ENCODE results near the gene PER3. TPM values are rescaled to one million over a fixed set of nuclear protein-coding genes. Genes with fewer than 3 reads are reported as not detected.

PER3 gene
- total RNA-seq, 3 donors from 2014 or later (not counting 1 experiment from before 2014, with no cell fraction given), result 9.1 to 20.8 (median 19.2) TPM

DNA sequence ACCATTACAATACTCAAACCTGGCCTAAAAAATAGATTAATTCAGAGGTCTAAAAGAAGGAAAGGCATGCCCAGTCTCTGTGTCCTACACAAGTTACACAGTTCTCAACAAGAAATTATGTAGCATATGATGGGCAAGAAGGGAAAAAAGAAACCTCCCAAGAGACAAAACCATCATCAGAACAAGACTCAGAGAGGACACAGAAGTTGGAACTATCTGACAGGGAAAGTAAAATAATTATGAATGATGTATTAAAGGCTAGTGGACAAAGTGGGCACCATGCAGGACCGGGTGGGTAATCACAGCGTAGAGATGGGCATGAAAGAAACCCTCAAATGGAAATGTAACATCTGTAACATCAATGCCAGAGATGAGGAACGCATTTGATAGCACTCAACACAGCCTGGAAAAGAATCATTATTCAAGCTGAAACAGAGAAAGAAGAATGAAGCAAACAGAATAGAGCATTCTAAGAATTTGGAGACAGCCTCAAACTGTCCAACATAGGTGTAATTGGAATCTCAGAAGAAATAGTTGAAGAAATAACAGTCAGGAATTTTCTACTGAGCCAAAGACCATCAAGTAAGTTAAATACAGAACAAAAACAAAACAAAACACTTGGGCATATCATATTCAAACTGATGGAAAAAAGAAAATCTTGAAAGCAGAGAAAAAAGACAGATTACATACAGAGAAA is 29.7 kb downstream of the PER3 start:
- no peaks in the 10 kb centered on the region for H3K4me1 Mint-ChIP-seq
- DNase-seq (no peak), ATAC-seq (no peak)
- no peak overlapping the region for H3K27ac Mint-ChIP-seq
- peaks cover 7% of the 10 kb centered on the region for H3K9me3 ChIP-seq (ENCODE audit: control insufficient read depth, insufficient read depth, low read length)
- intact Hi-C loops (cut with micrococcal nuclease), result no loop called here
- H3K9me3 Mint-ChIP-seq, result peaks cover 4 to 11% of the 10 kb centered on the region in 2 donors
- H3K36me3 Mint-ChIP-seq, result peaks cover 18% of the 10 kb centered on the region
- no peaks in the 10 kb centered on the region for H3K4me1 ChIP-seq (ENCODE audit: control insufficient read depth, insufficient read depth, low read length)
- H3K4me3 Mint-ChIP-seq, result no peak overlapping the region
- 100% methylated on average over 3 of the region's 3 CpGs for WGBS (ENCODE audit: insufficient coverage)
- no peak overlapping the region for H3K4me3 ChIP-seq (ENCODE audit: low read length)
- TF ChIP-seq, protein P1, sequence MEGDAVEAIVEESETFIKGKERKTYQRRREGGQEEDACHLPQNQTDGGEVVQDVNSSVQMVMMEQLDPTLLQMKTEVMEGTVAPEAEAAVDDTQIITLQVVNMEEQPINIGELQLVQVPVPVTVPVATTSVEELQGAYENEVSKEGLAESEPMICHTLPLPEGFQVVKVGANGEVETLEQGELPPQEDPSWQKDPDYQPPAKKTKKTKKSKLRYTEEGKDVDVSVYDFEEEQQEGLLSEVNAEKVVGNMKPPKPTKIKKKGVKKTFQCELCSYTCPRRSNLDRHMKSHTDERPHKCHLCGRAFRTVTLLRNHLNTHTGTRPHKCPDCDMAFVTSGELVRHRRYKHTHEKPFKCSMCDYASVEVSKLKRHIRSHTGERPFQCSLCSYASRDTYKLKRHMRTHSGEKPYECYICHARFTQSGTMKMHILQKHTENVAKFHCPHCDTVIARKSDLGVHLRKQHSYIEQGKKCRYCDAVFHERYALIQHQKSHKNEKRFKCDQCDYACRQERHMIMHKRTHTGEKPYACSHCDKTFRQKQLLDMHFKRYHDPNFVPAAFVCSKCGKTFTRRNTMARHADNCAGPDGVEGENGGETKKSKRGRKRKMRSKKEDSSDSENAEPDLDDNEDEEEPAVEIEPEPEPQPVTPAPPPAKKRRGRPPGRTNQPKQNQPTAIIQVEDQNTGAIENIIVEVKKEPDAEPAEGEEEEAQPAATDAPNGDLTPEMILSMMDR (IDR thresholded peaks at IDR 0.05), result no peak
- H3K27ac ChIP-seq (ENCODE audit: low read length), result no peak overlapping the region
- no peaks in the 10 kb centered on the region for H3K27me3 Mint-ChIP-seq (ENCODE audit: low read depth in 2 of 2)
- H3K36me3 ChIP-seq (ENCODE audit: control insufficient read depth, insufficient read depth, low read length), result peaks cover 19% of the 10 kb centered on the region
- no peaks in the 10 kb centered on the region for H3K27me3 ChIP-seq (ENCODE audit: control insufficient read depth, insufficient read depth, low read length)

DNA sequence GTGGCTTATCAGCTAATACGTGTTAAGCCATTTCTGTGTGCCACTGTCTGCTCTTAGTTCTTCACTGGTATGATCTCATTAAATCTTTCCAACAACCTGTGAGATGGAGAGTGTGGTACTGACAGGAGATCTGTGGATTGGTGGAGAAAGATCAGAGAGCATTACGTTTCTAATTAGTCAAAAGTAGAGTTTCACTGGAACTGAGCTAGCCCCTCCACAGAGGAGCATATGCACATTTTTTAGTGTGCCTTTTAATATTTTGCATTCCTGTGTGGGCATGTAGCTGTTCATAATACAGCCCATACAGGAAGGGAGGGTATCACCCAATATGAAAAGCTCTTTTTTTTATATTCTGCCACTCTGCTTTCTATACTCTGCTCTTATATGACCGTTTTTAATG is 37.2 kb downstream of the PER3 start:
- WGBS (ENCODE audit: insufficient coverage), result 89% methylated on average over 2 of the region's 3 CpGs
- Mint-ChIP-seq H3K9me3 (no peaks in the 10 kb centered on the region), H3K27ac (no peak overlapping the region), H3K27me3 (ENCODE audit: low read depth in 2 of 2) (no peaks in the 10 kb centered on the region), H3K4me1 (peaks cover 0 to under 1% of the 10 kb centered on the region in 2 donors), H3K4me3 (no peak overlapping the region), H3K36me3 (no peaks in the 10 kb centered on the region)
- Histone ChIP-seq H3K36me3 (ENCODE audit: control insufficient read depth, insufficient read depth, low read length) (peaks cover 13% of the 10 kb centered on the region), H3K4me1 (ENCODE audit: control insufficient read depth, insufficient read depth, low read length) (peaks cover under 1% of the 10 kb centered on the region), H3K4me3 (ENCODE audit: low read length) (no peak overlapping the region), H3K27ac (ENCODE audit: low read length) (no peak overlapping the region), H3K9me3 (ENCODE audit: control insufficient read depth, insufficient read depth, low read length) (no peaks in the 10 kb centered on the region), H3K27me3 (ENCODE audit: control insufficient read depth, insufficient read depth, low read length) (no peaks in the 10 kb centered on the region)
- intact Hi-C loops (cut with micrococcal nuclease), result no loop called here
- DNase-seq (no peak), ATAC-seq (no peak)
- TF ChIP-seq, protein P1 (IDR thresholded peaks at IDR 0.05), result no peak

DNA sequence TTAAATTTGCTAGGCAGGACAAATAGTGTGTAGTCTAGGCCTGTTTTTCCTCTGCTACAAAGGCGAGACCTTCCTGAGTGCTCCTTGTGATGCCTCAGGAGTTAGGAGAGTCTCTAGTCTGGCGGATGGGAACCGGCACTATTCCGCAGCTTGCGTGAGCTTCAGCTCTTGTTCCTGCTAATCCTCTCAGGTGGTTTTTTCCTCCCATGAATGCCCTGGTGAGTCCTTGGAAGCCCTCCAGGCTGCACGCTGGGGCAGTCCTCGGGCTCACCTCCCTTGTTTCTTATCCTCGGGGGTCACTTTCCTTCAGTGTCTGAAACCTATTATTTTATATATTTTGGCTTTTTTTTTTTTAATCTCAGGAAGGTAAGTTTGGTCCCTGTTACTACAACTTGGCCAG is 40.6 kb downstream of the PER3 start:
- H3K36me3 Mint-ChIP-seq, result peaks cover 12% of the 10 kb centered on the region

More for the DNA sequence above, 40.6 kb downstream of the PER3 start:
- Histone ChIP-seq H3K27me3 (ENCODE audit: control insufficient read depth, insufficient read depth, low read length) (no peaks in the 10 kb centered on the region), H3K4me1 (ENCODE audit: control insufficient read depth, insufficient read depth, low read length) (peaks cover 10% of the 10 kb centered on the region), H3K9me3 (ENCODE audit: control insufficient read depth, insufficient read depth, low read length) (no peaks in the 10 kb centered on the region), H3K4me3 (ENCODE audit: low read length) (no peak overlapping the region), H3K36me3 (ENCODE audit: control insufficient read depth, insufficient read depth, low read length) (peaks cover 17% of the 10 kb centered on the region), H3K27ac (ENCODE audit: low read length) (no peak overlapping the region)
- Mint-ChIP-seq H3K27ac (no peak overlapping the region), H3K27me3 (ENCODE audit: low read depth in 2 of 2) (no peaks in the 10 kb centered on the region), H3K9me3 (no peaks in the 10 kb centered on the region), H3K4me3 (no peak overlapping the region), H3K4me1 (peaks cover 10 to 15% of the 10 kb centered on the region in 2 donors)
- TF ChIP-seq, protein P1 (IDR thresholded peaks at IDR 0.05), result no peak
- no peak for ATAC-seq
- intact Hi-C loops (cut with micrococcal nuclease), result no loop called here
- WGBS (ENCODE audit: insufficient coverage), result 93% methylated on average over 8 of the region's 8 CpGs
- no peak for DNase-seq

Measured in natural killer cell (primary cell).